GM12891 (cell line): ENCODE results near the gene PCDH15.

ENCODE experiments used
- POLR2A ChIP-seq: IDR thresholded peaks from 2 replicates; pipeline ENCODE4 v1.6.1; 2011; ENCODE audit warnings: low read depth, low read length, control low read depth
- SPI1 ChIP-seq: IDR thresholded peaks from 2 replicates; pipeline ENCODE4 v1.6.1; 2011; ENCODE audit warnings: low read depth, low read length, control low read depth
- TAF1 ChIP-seq: IDR thresholded peaks from 2 replicates; pipeline ENCODE4 v1.6.1; 2011; ENCODE audit warnings: low read depth, low read length, control low read depth

- TF ChIP-seq POLR2A: no peak
- TF ChIP-seq TAF1: no peak
- no peak for TF ChIP-seq SPI1
Measured at GRCh38 chr10:54441275-54441674, 359.8 kb downstream of the PCDH15 start.
